ENCODE data around the gene TOR2A.
A peak's percentile ranks its signal among the peaks of the same experiment; 100 is the strongest.

The TOR2A gene

DNA sequence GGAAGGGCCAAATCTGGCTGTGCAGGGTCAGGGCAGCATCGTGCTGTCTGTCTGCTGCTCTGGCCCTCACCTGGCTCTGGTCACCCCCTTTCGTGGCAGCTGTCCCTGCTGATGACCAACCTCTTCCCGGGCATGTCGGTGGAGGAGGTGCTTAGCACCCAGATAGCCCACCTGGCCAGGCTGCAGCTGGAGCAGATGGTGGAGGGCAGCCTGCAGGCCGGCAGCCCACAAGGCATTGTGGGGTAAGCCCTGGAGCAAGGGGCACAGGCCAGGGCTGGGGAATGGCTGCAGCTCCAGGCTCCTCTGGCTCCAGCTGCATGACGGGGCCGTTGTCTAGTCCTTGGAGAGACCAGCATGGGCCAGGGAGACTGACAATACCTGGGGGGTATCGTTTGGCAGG is 8.2 kb downstream of the TOR2A start:
- TF ChIP-seq GATA1 (IDR thresholded peaks at IDR 0.05; ENCODE audit: low read depth, low read length) (no peak), POLR2A (IDR thresholded peaks at IDR 0.05; ENCODE audit: low read length) (no peak)
- DNase-seq = no peak

DNA sequence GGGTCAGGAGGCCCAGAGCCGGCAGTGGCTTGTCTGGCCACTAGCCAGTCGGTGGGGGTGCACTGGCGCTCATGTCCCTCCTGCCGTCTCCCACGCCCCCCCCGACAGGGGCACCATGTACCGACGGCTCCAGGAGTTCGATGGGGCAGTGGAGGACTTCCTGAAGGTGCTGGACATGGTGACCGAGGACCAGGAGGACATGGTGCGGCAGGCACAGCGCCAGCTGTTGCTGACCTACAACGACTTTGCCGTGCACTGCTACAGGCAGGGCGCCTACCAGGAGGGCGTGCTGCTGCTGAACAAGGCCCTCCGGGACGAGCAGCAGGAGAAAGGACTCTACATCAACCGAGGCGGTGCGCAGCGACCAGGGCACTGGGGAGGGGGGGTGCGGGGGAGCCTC is 11.1 kb downstream of the TOR2A start:
- no peak for TF ChIP-seq POLR2A (IDR thresholded peaks at IDR 0.05; ENCODE audit: low read length)
- no peak for TF ChIP-seq GATA1 (IDR thresholded peaks at IDR 0.05; ENCODE audit: low read depth, low read length)
- DNase-seq = no peak

DNA sequence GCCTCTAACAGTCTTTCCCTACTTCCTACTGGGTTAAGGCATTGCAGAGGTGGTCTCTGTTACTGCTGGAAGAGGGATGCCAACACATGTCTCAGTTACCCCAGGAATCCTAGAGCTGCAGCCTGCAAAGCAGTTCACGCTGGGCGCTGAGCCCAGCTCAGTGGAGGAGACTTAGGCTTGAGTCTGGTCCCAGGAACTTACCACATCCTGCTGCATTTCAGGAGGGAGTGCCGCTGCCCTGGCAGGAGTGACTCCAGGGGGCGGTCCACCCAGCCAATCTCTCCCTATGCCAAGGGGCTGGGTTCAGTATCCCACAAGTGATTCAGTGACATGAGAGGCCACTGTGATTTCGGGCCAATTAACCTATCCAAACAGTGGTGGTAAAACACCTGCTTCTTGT is 11.7 kb downstream of the TOR2A start:
- TF ChIP-seq POLR2A (IDR thresholded peaks at IDR 0.05; ENCODE audit: low read length) (no peak), GATA1 (IDR thresholded peaks at IDR 0.05; ENCODE audit: low read depth, low read length) (no peak)
- DNase-seq = no peak

DNA sequence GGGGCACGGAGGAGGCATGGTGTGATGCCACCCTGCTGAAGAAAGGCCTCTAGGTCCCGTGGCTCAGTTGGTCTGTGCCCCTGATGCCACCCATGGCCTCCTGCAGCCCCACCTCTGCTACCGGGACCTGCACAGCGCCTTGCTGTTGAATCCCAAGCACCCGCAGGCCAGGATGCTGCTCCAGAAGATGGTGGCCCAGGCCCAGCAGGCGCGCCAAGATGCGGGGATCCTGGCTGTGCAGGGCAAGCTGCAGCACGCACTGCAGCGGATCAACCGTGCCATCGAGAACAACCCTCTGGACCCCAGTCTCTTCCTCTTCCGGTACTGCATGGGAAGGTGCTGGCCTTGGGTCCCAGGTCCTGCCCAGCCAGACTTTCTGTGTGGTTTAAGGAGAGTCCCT is 12.1 kb downstream of the TOR2A start:
- no peak for DNase-seq

DNA sequence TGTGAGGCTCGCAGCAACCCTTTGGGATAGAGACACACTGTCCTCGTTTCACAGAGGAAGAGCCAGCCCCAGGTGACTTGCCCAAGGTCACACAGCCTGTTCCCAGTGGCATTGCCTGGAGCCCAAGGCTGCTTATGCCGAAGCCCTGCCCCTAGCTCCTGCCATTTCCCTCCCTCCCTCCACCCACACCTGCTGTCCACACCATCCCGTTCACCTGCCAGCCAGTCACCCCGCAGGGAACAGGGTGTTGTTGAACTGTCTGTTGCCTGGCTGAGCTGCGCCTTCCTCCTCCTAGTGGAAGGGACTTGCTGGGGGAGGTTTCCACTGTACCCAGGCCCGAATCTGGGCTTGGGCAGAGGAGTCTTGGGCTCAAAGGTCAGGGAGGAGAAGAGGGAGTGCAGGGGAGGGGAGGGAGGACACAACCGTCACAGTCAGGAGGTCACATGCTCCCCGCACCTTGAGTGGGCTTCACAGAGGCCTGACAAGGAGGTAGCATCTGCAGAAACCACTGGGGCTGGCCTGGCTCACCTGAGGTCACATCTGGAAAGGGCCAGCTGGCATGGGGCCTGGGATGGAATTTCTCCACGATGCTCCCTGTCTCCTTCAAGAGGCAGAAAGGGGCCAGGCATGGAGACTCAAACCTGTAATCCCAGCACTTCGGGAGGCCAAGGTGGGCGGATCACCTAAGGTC is 12.9 kb downstream of the TOR2A start:
- no peak for DNase-seq
- no peak for TF ChIP-seq GATA1 (IDR thresholded peaks at IDR 0.05; ENCODE audit: low read depth, low read length)
- TF ChIP-seq POLR2A (IDR thresholded peaks at IDR 0.05; ENCODE audit: low read length) = no peak

More for the DNA sequence above, 12.1 kb downstream of the TOR2A start:
- no peak for TF ChIP-seq GATA1 (IDR thresholded peaks at IDR 0.05; ENCODE audit: low read depth, low read length)
- TF ChIP-seq POLR2A (IDR thresholded peaks at IDR 0.05; ENCODE audit: low read length) = no peak

DNA sequence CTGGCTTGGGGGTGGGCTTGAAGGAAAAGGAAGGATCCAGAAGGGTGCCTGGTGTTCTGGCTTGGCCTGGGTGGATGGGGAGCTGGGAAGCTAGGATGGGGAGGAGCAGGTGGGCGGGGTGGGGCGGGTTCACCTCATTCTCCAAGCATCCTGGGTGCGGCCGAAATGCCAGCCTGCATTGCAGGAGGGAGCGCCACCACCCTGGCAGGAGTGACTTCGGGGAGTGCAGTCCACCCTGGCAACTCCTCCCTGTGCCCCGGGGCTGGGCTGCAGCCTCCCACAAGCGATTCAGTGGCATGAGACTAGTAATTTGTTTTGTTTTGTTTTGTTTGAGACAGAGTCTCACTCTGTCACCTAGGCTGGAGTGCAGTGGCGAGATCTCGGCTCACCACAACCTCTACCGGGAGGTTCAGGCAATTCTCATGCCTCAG is 13.7 kb downstream of the TOR2A start:
- DNase-seq = no peak
- TF ChIP-seq GATA1 (IDR thresholded peaks at IDR 0.05; ENCODE audit: low read depth, low read length) (no peak), POLR2A (IDR thresholded peaks at IDR 0.05; ENCODE audit: low read length) (no peak)

DNA sequence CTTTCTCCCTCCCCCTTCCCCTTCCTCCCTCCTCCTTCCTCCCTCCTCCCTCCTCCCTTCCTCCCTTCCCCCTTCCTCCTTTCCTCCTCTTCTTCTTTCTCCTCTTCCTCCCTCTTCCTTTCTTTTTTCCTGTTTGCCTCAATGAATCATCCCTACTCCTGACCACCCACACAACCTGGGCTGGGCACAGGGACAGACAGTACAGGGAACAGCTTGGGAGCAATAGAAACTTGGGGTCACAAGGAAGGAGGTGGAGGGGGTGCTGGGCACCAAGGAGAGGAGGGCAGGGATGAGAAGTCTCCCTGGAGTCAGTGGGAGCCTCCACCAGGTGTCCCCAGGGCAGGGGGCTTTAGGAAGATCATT is 14.2 kb downstream of the TOR2A start:
- DNase-seq = no peak
- no peak for TF ChIP-seq POLR2A (IDR thresholded peaks at IDR 0.05; ENCODE audit: low read length)
- TF ChIP-seq GATA1 (IDR thresholded peaks at IDR 0.05; ENCODE audit: low read depth, low read length) = no peak

DNA sequence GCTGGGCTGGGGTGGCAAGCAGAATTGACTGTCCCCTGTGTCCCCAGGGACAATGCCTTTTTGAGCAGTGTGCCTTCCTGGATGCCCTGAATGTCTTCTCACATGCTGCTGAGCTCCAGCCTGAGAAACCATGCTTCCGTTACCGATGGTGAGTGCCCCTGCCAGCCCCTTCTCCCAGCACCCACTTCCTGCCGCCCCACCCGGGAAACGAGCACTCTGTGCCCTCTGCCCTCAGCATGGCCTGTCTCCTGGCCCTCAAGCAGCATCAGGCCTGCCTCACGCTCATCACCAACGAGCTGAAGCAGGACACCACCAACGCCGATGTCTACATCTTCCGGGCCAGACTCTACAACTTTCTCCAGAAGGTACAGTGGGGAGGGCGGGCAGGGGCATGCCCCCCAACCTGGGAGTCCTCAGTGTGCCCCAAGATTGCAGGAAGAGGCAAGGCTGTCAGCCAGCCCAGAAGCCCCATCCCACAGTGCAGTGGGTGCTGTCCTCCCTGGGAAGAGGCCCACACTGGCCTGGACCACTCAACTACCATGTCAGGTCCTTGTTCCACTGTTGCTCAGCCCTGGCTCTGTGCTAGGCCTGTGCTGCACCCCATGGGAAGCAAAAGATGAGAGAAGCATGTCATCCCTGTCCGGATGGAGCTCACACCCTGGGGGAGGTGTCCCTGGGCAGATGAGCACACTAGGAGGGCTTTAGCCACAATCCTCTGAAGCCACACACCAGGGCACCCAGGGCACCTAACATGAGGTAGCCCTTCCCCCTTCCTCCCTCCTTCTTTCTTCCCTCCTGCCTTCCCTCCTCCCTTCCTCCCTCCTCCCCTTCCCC is 14.8 kb downstream of the TOR2A start:
- DNase-seq = no peak
- TF ChIP-seq POLR2A (IDR thresholded peaks at IDR 0.05; ENCODE audit: low read length) (no peak), GATA1 (IDR thresholded peaks at IDR 0.05; ENCODE audit: low read depth, low read length) (no peak)

DNA sequence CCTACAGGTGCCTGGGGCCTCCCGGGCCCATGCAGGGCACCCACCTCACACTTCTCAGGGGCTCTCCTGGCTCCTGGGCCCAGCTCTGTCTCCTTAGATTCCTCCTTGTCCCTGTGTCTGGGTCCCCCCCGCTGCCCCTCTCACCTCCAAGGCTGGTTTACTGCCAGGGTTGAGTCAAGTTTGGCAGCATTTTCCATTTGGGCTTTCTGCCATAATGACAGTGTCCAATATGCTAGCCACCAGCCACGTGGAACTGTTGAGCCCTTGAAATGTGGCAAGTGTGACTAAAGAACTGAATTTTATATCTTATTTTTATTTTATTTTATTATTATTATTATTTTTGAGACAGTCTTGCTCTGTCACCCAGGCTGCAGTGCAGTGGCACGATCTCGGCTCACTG is 17.3 kb downstream of the TOR2A start:
- no peak for DNase-seq
- TF ChIP-seq GATA1 (IDR thresholded peaks at IDR 0.05; ENCODE audit: low read depth, low read length) (no peak), POLR2A (IDR thresholded peaks at IDR 0.05; ENCODE audit: low read length) (no peak)

DNA sequence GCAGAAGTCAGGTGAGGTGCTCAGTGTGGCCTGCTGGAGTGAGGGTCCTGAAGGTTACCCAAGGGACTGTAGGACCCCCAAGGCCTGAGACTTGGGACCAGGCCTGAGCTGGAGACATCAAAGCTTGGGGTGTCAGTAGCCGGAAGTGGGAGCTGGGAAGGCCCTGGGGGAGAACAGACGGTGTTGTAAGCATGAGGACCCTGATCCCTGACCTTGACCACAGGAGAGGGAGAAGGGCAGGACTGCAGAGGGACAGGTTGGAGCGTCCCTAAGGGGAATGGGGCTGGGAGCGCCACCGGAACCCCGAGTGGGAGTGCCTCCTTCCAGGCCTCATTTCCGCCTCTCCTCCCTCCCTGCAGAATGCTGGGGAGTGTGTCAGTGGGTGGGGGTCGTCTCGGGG is 18.7 kb downstream of the TOR2A start:
- TF ChIP-seq POLR2A (IDR thresholded peaks at IDR 0.05; ENCODE audit: low read length) = no peak
- no peak for TF ChIP-seq GATA1 (IDR thresholded peaks at IDR 0.05; ENCODE audit: low read depth, low read length)
- no peak for DNase-seq

DNA sequence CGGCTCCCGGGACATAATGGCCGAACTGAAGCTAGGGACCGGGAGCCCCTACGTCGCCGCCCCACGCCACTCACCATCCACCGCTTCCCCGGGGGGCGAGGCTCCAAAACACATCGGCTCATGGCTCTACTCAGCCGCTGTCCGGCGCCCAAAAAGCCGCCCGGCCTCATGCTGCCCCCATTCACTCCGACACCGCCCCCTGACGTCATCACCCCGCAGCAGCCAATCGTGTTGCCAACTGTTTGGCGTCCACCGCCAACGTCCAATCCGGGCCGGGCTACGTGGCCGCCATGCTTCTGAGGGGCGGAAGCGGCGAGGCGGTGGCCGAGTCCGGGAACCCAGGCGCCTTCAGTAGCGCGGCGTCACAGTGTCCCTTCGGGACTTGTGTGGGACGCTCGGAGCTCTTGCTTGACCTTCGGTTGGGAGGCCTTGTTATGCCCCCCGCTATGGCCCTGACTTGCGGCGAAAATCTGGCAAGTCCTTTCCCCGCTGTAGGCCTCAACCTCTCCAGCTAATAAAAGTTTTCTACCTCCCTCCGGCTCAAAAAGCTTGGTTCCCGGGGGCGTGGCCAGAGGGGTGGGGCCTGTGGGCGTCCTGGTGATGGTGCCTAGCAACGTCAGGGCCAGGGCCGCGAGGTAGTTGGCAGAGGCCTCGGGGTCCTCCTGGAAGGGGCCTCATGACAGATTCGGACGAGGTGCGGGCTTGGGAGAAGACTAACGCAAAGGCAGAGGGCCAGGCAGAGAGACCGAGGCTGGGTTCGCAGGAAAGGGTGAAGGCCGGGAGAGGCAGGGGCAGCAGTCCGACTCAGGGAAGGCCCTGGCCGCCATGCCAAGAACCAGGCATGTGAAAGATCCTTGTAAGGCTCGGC is 19.4 kb downstream of the TOR2A start, which contains the start of the genes PTRH1 and TTC16:
Gene PTRH1, minus strand, starts transcription at position 194 of the 868 bp plus-strand sequence. Its CDS starts 24 bp downstream, at position 170.
Gene TTC16, plus strand, starts transcription at position 610 of the 868 bp plus-strand sequence. Its CDS starts 67 bp downstream, at position 677.
- TF ChIP-seq GATA1 (IDR thresholded peaks at IDR 0.05; ENCODE audit: low read depth, low read length) (no peak), POLR2A (IDR thresholded peaks at IDR 0.05; ENCODE audit: low read length) (peak; percentile 43)
- peak; percentile 97 to 99 for DNase-seq

DNA sequence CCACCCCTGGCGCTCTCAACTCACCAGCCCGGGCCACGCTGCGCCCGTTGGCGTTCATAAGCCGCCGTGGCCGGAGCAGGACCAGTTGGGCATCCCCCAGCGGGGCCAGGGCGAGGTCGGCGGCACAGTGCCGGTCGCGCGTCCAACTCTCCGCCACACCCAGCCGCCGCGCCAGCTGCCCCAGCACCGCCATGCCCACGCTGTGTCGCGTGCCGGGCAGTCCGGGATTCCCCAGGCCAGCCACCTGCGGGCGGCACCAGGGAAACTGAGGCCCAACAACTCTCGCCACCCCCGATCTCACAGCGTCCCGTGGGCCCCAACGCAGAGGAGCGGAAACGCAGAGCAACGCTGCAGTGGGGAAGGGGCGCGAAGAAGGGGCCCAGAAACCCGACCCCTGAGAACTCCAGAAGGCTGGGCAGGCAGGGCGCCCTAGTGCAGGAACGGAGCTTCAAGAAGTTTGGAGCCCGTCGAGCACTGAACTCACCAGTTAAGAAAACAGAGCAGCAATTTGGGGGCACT is 20.1 kb downstream of the TOR2A start:
- TF ChIP-seq POLR2A (IDR thresholded peaks at IDR 0.05; ENCODE audit: low read length) (no peak), GATA1 (IDR thresholded peaks at IDR 0.05; ENCODE audit: low read depth, low read length) (no peak)
- peak; percentile 34 to 53 for DNase-seq

DNA sequence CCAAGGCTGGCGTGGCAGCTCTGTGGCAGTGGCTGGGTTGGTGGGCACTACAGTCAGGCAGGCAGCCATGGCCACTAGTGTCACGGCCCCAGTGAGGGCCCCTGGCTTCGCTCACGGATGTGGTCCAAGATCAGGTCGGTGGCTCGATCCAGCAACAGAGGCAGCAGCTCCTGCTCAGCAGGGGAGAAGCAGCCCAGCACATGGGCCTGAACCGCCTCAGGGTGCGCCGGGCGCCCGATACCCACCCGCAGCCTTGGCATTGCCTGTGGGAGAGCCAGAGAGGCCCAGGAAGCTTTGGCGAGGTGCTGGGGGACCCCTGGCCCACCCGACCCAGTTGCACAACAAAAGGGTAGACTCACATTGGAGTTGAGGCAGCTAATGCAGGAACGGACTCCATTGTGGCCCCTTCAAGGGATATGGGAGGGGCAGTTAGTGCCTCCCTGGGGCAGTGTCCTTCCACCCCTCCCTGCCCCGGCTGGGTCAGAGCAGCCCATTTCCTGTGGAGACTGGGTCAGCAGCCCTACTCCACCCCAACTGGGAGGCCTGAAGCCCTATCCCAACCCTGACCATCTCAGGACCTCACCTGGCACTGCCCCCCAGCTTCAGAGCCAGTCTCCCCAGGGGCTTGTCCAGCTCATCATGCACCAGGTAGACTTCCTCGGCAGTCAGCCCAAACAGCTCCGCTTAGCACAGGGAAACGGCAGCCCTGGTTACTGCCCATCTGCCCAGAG is 20.9 kb downstream of the TOR2A start:
- TF ChIP-seq POLR2A (IDR thresholded peaks at IDR 0.05; ENCODE audit: low read length) = no peak
- TF ChIP-seq GATA1 (IDR thresholded peaks at IDR 0.05; ENCODE audit: low read depth, low read length) = no peak

More for the DNA sequence above, 20.9 kb downstream of the TOR2A start:
- DNase-seq = no peak
